Right lobe of liver (tissue), 4 donors: ENCODE data around the gene RCOR3.

Experiments
- CTCF ChIP-seq, 4 donors: fragments of 200-600 bp in 3 of 4; fragments of 450-650 bp in 1 of 4; IDR thresholded peaks; one replicate each; pipeline versions ENCODE4 v1.5.1 to v1.8.0; 2016 to 2022; ENCODE audit warnings: antibody characterized with exemption in 4 of 4, mild to moderate bottlenecking in 2 of 4
- POLR2A ChIP-seq: fragments of 450-650 bp; IDR thresholded peaks from one replicate; pipeline ENCODE4 v1.6.1; 2017; ENCODE audit warnings: antibody characterized with exemption, mild to moderate bottlenecking
- donor health status: DM: no; HTN: no; CAD: no.
- donor health status: DM: no; HTN: no; CAD: no.
- donor health status: DM: no; HTN: yes; CAD: no.

DNA sequence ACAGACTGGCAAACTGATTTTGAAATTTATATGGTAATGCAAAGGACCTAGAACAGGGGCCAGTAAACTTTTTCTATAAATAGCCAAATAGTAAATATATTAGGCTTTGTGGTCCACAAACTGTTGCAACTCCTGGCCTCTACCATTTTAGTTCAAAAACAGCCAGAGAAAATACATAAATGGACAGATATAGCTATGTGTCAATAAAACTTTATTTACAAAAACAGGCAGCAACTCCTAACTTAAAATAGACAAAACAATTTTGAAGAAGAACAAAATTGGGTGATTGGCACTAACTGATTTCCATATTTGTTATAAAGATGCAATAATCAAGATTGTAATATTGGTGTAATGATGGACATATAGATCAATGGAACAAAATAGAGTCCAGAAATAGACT lies 60.7 kb downstream of the RCOR3 start:
- no peak for TF ChIP-seq POLR2A
- TF ChIP-seq CTCF (IDR thresholded peaks at IDR 0.05): no peak
